Measurements from ENCODE around the gene IL1B. TPM values are rescaled to one million over a fixed set of nuclear protein-coding genes. Genes with fewer than 3 reads are reported as not detected.

The IL1B gene
- total and polyA plus RNA-seq, 2 donors (not counting 3 experiments of a cell fraction or from before 2014, with no cell fraction given): 0.25 TPM; not detected in 1

DNA sequence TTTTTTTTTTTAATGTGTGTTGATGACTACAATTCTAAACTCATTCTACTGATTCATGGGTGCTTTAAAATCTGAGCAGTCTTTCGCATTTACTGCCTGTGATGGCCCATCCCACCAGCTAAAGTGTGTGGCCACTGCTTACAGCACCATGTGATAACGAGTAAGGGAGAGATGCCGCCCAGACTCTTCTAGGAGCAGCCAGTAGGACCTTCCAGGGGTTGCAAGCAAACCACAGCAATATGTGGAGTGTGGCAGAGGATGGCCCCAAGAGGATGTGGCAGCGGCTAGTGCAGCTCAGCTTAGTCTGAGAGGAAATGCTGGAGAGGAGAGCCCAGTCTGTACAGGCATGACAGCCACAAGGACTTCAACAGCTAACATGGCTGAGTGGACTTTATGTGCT lies 14.9 kb downstream of the IL1B start:
- TF ChIP-seq EZH2 (IDR thresholded peaks at IDR 0.05; ENCODE audit: borderline replicate concordance, low read depth, low read length, severe bottlenecking) (no peak), GATA2 (IDR thresholded peaks at IDR 0.05; ENCODE audit: insufficient read depth, insufficient read length, low read depth, low read length) (no peak), FOS (IDR thresholded peaks at IDR 0.05; ENCODE audit: borderline replicate concordance, insufficient read depth, low read length) (no peak), POLR2A (IDR thresholded peaks at IDR 0.05; ENCODE audit: low read depth, low read length) (no peak), MYC (IDR thresholded peaks at IDR 0.05; ENCODE audit: low read depth, low read length) (no peak), POLR2AphosphoS5 (IDR thresholded peaks at IDR 0.05; ENCODE audit: insufficient read depth, low read depth, low read length) (no peak), JUN (IDR thresholded peaks at IDR 0.05; ENCODE audit: borderline replicate concordance, insufficient read depth, insufficient read length, low read depth) (no peak)
- TF ChIP-seq, protein P1, sequence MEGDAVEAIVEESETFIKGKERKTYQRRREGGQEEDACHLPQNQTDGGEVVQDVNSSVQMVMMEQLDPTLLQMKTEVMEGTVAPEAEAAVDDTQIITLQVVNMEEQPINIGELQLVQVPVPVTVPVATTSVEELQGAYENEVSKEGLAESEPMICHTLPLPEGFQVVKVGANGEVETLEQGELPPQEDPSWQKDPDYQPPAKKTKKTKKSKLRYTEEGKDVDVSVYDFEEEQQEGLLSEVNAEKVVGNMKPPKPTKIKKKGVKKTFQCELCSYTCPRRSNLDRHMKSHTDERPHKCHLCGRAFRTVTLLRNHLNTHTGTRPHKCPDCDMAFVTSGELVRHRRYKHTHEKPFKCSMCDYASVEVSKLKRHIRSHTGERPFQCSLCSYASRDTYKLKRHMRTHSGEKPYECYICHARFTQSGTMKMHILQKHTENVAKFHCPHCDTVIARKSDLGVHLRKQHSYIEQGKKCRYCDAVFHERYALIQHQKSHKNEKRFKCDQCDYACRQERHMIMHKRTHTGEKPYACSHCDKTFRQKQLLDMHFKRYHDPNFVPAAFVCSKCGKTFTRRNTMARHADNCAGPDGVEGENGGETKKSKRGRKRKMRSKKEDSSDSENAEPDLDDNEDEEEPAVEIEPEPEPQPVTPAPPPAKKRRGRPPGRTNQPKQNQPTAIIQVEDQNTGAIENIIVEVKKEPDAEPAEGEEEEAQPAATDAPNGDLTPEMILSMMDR (IDR thresholded peaks at IDR 0.05; ENCODE audit: extremely low read depth in 1 of 2, insufficient read depth in 1 of 2, low read depth in 1 of 2, low read length in 2 of 2): no peak
- TF ChIP-seq, protein P2, sequence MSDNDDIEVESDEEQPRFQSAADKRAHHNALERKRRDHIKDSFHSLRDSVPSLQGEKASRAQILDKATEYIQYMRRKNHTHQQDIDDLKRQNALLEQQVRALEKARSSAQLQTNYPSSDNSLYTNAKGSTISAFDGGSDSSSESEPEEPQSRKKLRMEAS (IDR thresholded peaks at IDR 0.05; ENCODE audit: insufficient read depth, insufficient read length): no peak
- H3K4me1 ChIP-seq (ENCODE audit: control insufficient read depth, extremely low read depth, insufficient read depth, low read length): peaks cover 11% of the 10 kb centered on the region
- ChIA-PET CTCF (interaction anchor here (1.2 kb wide), 1 partner anchor 120 kb away, joined by 5 read pairs; no protein-coding TSS in a partner anchor), POLR2A (no interaction called here)
- no peak overlapping the region for H3K27ac ChIP-seq (ENCODE audit: insufficient read depth, low read depth, low read length)
- no peak overlapping the region for H2AFZ ChIP-seq (ENCODE audit: low read depth, low read length)
- H3K79me2 ChIP-seq (ENCODE audit: control insufficient read depth, insufficient read depth, low read length): no peaks in the 10 kb centered on the region
- H3K4me2 ChIP-seq (ENCODE audit: insufficient read depth, low read length): no peak overlapping the region
- no peak for FAIRE-seq
- DNase-seq (ENCODE audit: low read depth, low spot score): no peak
- H3K27me3 ChIP-seq (ENCODE audit: control insufficient read depth in 2 of 2, insufficient read depth in 2 of 2, low read length in 2 of 2): no peaks in the 10 kb centered on the region
- dilution Hi-C loops (cut with MboI; ENCODE audit: extremely low pct_ligation_motif_present, low sequenced_read_pairs): no loop called here
- no peaks in the 10 kb centered on the region for H3K36me3 ChIP-seq (ENCODE audit: control insufficient read depth in 2 of 2, extremely low read depth in 1 of 2, insufficient read depth in 2 of 2, low read length in 2 of 2)
- no peaks in the 10 kb centered on the region for H4K20me1 ChIP-seq (replicated peaks; ENCODE audit: control insufficient read depth, extremely low read depth, insufficient read depth, low read length)
- H3K9me1 ChIP-seq (replicated peaks; ENCODE audit: control insufficient read depth, extremely low read depth, insufficient read depth, low read length): no peaks in the 10 kb centered on the region
- H3K9ac ChIP-seq (replicated peaks; ENCODE audit: extremely low read depth, insufficient read depth, low read length): no peak overlapping the region
- no peaks in the 10 kb centered on the region for H3K9me3 ChIP-seq (replicated peaks; ENCODE audit: control insufficient read depth, insufficient read depth, low read length)
- intact Hi-C loops (cut with micrococcal nuclease): no loop called here
- no TSS peak for BruUV-seq (replicated peaks)
- no peak overlapping the region for H3K4me3 ChIP-seq (replicated peaks in 1 of 3; ENCODE audit: insufficient read depth in 1 of 3, low read depth in 1 of 3, low read length in 3 of 3)
